HG02884 (cell line): ENCODE measurements around the gene SMOC1.

Experiments
- ATAC-seq: cut with Tn5 transposase; IDR thresholded peaks from one replicate; pipeline ENCODE4 v1.9.1; 2021; ENCODE audit warnings: mild to moderate bottlenecking, moderate library complexity; ENCODE audit not compliant: unreplicated experiment

SMOC1 gene

GRCh38 chr14:70033116-70033515 lies 153.9 kb downstream of the SMOC1 start:
- no peak for ATAC-seq

DNA sequence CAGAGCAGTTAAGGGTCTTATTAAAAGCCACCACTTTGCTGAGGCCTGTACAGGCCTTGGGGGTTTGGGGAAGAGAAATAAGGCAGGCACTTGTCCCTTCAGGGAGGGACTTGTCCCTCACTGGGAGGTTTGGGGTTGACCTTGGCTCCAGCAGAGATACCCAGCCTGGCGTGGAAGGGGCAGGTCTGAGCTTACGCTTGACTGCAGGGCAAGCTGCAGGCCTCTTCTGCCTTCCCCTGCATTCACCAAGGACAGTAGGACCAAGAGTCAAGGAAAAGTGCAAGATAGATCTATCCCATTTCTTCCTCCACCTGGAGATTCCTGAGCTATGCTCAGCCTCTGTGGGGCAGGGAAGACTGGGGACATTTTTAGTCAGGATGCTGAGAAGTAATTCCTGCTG lies 154.3 kb downstream of the SMOC1 start:
- no peak for ATAC-seq

DNA sequence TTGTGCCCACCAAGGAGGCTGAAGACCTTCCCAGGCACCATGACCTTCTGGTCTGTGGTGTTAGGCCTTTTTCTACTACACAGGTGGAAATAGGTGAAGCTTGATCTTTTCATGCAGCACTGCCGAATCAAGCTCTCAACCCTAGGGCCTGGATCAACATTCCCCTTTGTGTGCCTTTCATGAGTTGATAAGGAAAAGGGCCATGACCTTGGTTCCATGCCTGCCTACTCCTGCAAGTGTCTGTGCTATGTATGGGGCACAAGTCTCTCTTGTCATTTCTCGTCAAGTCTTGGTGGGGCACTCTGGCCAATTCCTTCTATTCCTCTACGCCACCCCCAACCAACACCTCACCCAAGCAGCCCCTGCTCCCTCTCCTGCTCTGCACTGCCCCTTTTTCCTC lies 155.0 kb downstream of the SMOC1 start:
- ATAC-seq: no peak

- ATAC-seq: no peak
Measured at GRCh38 chr14:70036665-70037064, 157.4 kb downstream of the SMOC1 start.

GRCh38 chr14:70043001-70043400 lies 163.8 kb downstream of the SMOC1 start:
- ATAC-seq: no peak

- no peak for ATAC-seq
Measured at GRCh38 chr14:70045310-70045709, 166.1 kb downstream of the SMOC1 start.

DNA sequence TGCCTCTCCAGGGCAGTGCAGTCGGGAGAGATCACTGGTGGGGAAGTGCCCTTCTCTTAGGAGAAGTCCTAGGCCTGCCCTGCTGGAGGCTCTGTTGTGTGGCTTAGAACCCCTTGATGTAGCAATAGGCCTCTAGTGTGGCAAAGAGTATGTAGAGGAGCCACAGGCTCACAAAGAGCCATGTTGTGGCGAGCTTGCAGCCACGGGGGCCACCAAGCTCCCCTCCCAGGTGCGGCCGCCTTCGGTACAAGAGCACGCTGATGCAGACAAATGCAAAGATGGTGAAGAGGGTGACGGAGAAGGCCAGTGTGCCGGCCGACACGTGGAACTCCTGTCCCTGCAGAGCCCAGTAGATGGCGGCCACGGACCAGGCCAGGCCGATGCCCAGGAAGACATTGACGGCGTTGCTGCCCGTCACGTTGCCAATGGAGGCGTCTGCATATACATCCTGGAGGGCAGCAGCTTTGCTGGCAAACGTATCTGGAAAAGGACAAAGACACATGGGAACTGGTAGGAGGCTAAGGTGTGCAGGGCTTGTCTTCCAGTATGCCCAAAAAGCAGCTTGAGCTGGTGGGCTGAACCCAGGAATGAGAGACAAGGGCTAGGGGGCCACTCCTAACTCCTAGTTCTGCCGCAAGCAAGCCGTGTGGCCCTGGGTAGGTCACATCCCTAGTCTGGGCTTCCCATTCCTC lies 166.8 kb downstream of the SMOC1 start:
- no peak for ATAC-seq

DNA sequence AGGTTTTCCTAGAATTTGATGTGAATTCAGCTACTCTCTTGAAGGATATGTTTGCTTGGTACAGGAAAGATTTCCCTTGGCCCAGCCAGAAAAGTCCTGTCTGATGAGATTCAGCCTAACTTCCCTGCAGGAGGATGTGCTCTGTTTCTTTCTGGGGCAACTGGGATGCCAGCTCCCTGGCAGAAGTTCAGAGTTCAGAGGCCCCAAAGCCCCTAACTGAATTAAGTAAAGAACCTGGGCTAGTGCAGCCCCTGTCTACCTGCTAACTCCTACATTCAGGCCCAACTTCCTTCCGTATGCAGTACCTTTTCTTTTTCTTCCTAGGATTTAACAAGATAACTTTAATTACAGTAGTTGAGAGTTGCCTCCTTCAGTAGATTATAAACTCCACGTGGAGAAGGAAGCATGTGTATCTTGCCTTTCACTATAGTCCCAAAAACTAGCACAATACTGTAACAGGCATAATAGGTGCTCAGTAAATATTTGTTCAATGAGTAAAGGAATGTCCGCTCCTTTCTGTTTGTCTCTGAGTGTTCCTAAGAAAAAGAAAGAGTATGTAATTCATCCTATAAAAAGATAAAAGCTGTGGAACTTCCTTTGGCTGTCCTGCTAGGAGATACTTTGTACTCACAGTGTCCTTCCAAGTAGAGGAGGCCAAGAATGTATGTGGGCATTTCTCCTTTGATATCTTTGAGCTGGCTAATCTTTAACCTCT lies 168.5 kb downstream of the SMOC1 start:
- no peak for ATAC-seq

DNA sequence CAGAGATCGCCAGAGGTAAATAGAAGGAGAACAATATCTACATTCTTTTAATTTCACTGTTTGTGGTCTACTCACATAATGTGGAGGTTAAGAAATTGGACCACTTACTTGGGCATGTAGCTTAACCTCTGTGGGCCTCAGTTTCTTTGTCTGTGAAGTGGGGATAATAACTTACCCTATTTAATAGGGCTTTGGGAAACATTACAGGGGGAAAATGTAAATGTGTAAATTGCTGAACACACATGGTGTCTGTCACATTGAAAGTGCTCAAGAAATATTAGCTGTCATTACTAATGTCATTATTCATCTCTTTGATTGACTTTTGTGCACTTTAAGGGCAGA lies 169.1 kb downstream of the SMOC1 start:
- no peak for ATAC-seq

GRCh38 chr14:70049605-70050004 lies 170.4 kb downstream of the SMOC1 start:
- no peak for ATAC-seq

GRCh38 chr14:70050136-70050535 lies 170.9 kb downstream of the SMOC1 start:
- no peak for ATAC-seq

GRCh38 chr14:70052990-70053389 lies 173.8 kb downstream of the SMOC1 start:
- ATAC-seq: no peak

GRCh38 chr14:70057519-70058136 lies 178.4 kb downstream of the SMOC1 start:
- ATAC-seq: no peak

GRCh38 chr14:70059545-70059944 lies 180.3 kb downstream of the SMOC1 start:
- ATAC-seq: no peak

- ATAC-seq: no peak
Measured at GRCh38 chr14:70061108-70061507, 181.9 kb downstream of the SMOC1 start.

- ATAC-seq: no peak
Measured at GRCh38 chr14:70064136-70064865, 185.1 kb downstream of the SMOC1 start.

DNA sequence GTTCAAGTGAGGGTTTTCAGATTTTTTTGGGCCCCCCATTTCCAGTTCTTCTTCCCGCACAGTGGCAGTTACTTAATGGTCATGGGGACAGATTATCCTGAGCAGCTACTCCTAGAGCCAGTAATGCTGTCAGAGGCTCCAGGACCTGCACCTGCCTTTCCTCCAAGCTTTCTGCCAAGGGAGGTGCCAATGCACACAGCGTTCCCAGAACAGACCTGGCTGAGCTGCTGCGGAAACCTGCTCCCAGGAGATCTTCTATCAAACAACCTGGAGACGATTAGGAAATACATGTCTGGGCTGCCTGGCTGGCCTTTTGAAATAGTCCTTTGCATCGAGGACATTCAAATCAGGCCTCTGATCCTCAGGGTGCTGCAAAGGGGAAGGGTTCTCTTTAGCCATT lies 188.6 kb downstream of the SMOC1 start:
- ATAC-seq: no peak

DNA sequence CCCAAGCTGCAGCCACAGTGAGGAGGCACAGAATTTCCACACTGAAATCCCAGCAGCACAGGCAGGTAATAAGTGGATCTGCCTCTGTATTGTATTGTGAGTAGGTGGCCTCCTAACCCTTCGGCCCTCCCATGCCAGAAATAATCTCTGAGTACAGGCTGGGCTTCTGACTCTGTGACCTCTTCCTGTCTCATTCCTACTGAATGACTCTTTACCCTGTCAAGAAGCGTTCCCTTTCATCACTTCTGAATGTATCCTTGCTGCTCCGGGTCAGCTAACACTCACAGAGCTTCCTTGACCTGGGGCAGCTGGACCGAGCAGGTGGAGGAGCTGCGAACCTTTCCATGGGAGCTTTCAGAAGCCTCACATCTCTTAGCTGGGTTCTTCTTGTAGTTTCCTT lies 190.0 kb downstream of the SMOC1 start:
- ATAC-seq: no peak

DNA sequence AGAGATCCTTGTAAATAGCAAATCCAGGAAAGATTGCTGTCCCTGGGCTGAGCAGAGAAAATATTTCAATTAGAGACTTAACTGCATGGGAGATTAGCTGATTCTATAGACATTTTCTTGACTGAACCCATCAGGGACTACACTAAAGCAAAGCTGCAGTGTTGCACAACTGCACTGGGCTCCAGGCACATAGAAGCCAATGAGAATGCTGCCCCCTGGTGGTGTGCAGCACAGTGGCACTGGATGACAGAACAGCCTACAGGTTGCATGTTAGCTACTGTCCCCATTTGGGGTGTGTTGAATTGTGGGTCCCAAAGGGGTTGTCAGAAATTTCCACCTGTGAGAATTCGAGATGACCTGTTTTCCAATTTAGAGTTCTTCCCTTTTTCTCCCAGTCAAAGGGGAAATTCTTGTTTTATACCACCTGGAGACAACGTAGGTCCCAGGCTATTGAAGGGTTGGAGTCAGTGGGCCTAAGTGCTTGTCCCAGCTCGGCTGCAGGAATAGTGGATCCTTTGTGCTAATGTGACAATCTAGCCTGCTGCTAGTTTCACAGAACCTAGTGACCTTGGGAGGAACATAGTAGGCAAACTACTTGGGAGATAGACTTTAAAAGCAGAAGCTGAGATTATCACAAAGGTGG lies 194.8 kb downstream of the SMOC1 start:
- ATAC-seq: no peak

DNA sequence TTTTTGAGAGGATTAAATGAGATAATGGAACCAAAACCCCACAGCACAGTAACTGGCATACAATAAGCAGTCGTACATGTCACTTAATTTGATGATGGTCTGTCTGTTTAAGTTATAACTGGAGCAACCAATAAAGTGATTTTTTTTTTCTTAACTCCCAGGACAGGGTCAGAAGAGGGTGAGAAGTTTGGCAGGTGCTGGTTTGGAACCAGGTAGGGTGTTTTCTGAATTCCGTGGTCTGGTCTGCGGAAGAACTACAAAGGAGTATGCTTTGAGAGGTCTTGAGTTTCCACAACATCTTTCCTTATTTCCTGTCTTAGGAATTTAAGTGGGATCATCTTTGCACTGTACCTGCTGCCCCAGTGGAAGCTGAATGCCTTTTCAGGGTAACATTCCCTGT lies 197.8 kb downstream of the SMOC1 start:
- ATAC-seq: no peak

DNA sequence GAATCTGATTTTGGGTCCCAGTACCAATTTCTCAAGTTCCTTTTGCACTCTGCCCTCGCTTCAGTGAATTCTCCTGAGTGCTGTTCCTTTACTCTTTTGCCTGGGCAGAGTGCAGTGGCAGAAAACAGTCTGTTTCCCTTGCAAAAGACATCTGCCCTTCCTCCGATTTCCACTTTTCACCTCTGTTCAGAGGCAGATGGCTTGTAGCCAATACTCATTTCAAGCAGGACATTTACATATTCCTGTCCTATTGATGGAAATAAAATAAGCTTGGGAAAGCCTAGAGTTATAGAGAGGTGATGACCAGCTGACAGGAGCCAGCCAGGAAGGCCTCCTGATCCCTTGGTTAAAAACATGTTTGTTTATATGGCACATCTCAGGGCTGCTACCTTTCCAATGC lies 198.5 kb downstream of the SMOC1 start:
- no peak for ATAC-seq
